Renal pelvis (tissue), 4 donors: ENCODE measurements around the gene RANBP1. TPM values are rescaled to one million over a fixed set of nuclear protein-coding genes. Genes with fewer than 3 reads are reported as not detected.

Source experiments
- DNase-seq: peaks from one replicate; pipeline ENCODE4 v3.0.0-alpha.2; 2013
- polyA plus RNA-seq, 3 donors: library from polyadenylated mRNA; unstranded; fragments of 120-200 nt; gene quantifications; one replicate each; pipeline ENCODE4 v1.2.1, GENCODE V29; 2013; ENCODE audit not compliant: insufficient read length in 3 of 3

Gene RANBP1
- polyA plus RNA-seq, 3 donors, result 171 to 203 (median 199) TPM

GRCh38 chr22:20131859-20132685 lies 16.2 kb downstream of the RANBP1 start:
- DNase-seq, result no peak

GRCh38 chr22:20132686-20133246 lies 16.9 kb downstream of the RANBP1 start:
- DNase-seq, result no peak

GRCh38 chr22:20133930-20134549 lies 18.1 kb downstream of the RANBP1 start:
- no peak for DNase-seq

- no peak for DNase-seq
These were observed 19.4 kb downstream of the RANBP1 start for GRCh38 chr22:20135265-20135664.

GRCh38 chr22:20135806-20136602 lies 20.1 kb downstream of the RANBP1 start:
- no peak for DNase-seq

- DNase-seq, result no peak
These were observed 20.6 kb downstream of the RANBP1 start for GRCh38 chr22:20136603-20136873.

GRCh38 chr22:20137113-20137512 lies 21.2 kb downstream of the RANBP1 start:
- DNase-seq, result no peak

- DNase-seq, result no peak
These were observed 21.9 kb downstream of the RANBP1 start for GRCh38 chr22:20137671-20138416.

- DNase-seq, result no peak
These were observed 22.5 kb downstream of the RANBP1 start for GRCh38 chr22:20138417-20138738.

- no peak for DNase-seq
These were observed 23.0 kb downstream of the RANBP1 start for GRCh38 chr22:20138868-20139267.

- no peak for DNase-seq
These were observed 23.6 kb downstream of the RANBP1 start for GRCh38 chr22:20139391-20140106.

- DNase-seq, result no peak
These were observed 24.2 kb downstream of the RANBP1 start for GRCh38 chr22:20140107-20140445.

- no peak for DNase-seq
These were observed 24.6 kb downstream of the RANBP1 start for GRCh38 chr22:20140521-20140964.

GRCh38 chr22:20141186-20142077 lies 25.5 kb downstream of the RANBP1 start:
- DNase-seq, result no peak

GRCh38 chr22:20142711-20143621 lies 27.1 kb downstream of the RANBP1 start:
- DNase-seq, result no peak

- no peak for DNase-seq
These were observed 28.2 kb downstream of the RANBP1 start for GRCh38 chr22:20143883-20144665.

- DNase-seq, result no peak
These were observed 29.4 kb downstream of the RANBP1 start for GRCh38 chr22:20145206-20145831.

GRCh38 chr22:20145832-20146223 lies 29.9 kb downstream of the RANBP1 start:
- no peak for DNase-seq
